ENCODE measurements around the gene KANSL2. TPM values are rescaled to one million over a fixed set of nuclear protein-coding genes. Genes with fewer than 3 reads are reported as not detected.

Gene KANSL2, protein sequence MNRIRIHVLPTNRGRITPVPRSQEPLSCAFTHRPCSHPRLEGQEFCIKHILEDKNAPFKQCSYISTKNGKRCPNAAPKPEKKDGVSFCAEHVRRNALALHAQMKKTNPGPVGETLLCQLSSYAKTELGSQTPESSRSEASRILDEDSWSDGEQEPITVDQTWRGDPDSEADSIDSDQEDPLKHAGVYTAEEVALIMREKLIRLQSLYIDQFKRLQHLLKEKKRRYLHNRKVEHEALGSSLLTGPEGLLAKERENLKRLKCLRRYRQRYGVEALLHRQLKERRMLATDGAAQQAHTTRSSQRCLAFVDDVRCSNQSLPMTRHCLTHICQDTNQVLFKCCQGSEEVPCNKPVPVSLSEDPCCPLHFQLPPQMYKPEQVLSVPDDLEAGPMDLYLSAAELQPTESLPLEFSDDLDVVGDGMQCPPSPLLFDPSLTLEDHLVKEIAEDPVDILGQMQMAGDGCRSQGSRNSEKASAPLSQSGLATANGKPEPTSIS
- total RNA-seq (2022; extraction: Qiagen RNA extraction; ENCODE audit: low read depth) = 36.2 to 49.6 TPM (median 38.7 TPM) in 5 replicates

GRCh38 chr12:48681710-48682532 lies at the start of gene KANSL2:
KANSL2 (minus strand) TSS chr12:48682238; CDS start chr12:48681632, 606 bp downstream.

GRCh38 chr12:48716493-48717251 lies 34.6 kb upstream of the KANSL2 start, which contains the start of gene CCNT1:
CCNT1 (minus strand) TSS chr12:48716707; CDS start chr12:48716675, 32 bp downstream.

Other genes with a start within 250 kb of the KANSL2 start
- gene ANP32D, start 209.7 kb downstream of the KANSL2 start, total RNA-seq (2022; extraction: Qiagen RNA extraction; ENCODE audit: low read depth) = not detected in 5 replicates
- not detected in 5 replicates for gene C12orf54, start 199.7 kb downstream of the KANSL2 start, total RNA-seq (2022; extraction: Qiagen RNA extraction; ENCODE audit: low read depth)
- not detected in 5 replicates for gene OR8S1, start 156.6 kb downstream of the KANSL2 start, total RNA-seq (2022; extraction: Qiagen RNA extraction; ENCODE audit: low read depth)
- not detected in 5 replicates for gene LALBA, start 112.2 kb downstream of the KANSL2 start, total RNA-seq (2022; extraction: Qiagen RNA extraction; ENCODE audit: low read depth)
- 11.5 to 14.8 TPM (median 14.1 TPM) in 5 replicates for gene CCNT1, start 34.5 kb upstream of the KANSL2 start, total RNA-seq (2022; extraction: Qiagen RNA extraction; ENCODE audit: low read depth)
- gene ADCY6, start 106.9 kb upstream of the KANSL2 start, total RNA-seq (2022; extraction: Qiagen RNA extraction; ENCODE audit: low read depth) = 9.0 to 15.8 TPM (median 13.2 TPM) in 5 replicates
- gene CACNB3, start 136.3 kb upstream of the KANSL2 start, total RNA-seq (2022; extraction: Qiagen RNA extraction; ENCODE audit: low read depth) = 30.6 to 48.3 TPM (median 34.2 TPM) in 5 replicates
- 71.7 to 79.1 TPM (median 78.2 TPM) in 5 replicates for gene DDX23, start 169.9 kb upstream of the KANSL2 start, total RNA-seq (2022; extraction: Qiagen RNA extraction; ENCODE audit: low read depth)
- gene RND1, start 183.6 kb upstream of the KANSL2 start, total RNA-seq (2022; extraction: Qiagen RNA extraction; ENCODE audit: low read depth) = 4.3 to 9.8 TPM (median 8.0 TPM) in 5 replicates
- gene FKBP11, start 243.3 kb upstream of the KANSL2 start, total RNA-seq (2022; extraction: Qiagen RNA extraction; ENCODE audit: low read depth) = 49.5 to 64.1 TPM (median 58.9 TPM) in 5 replicates

Measured in A549 treated with GW870086 at 1 μM for 4 hours (cell line).